HL-60 (cell line): ENCODE data around the gene XXYLT1.

Experiments used
- POLR2AphosphoS5 ChIP-seq: IDR thresholded peaks from 2 replicates; pipeline ENCODE4 v1.6.1; 2012; ENCODE audit warnings: low read depth
- TF ChIP-seq, protein P1 (sequence below): IDR thresholded peaks from one replicate; pipeline ENCODE4 v1.5.1; 2011; ENCODE audit warnings: low read length, control low read depth, inconsistent platforms; ENCODE audit not compliant: insufficient read depth

GRCh38 chr3:195035345-195036202 is 235.4 kb downstream of the XXYLT1 start:
- TF ChIP-seq, protein P1, sequence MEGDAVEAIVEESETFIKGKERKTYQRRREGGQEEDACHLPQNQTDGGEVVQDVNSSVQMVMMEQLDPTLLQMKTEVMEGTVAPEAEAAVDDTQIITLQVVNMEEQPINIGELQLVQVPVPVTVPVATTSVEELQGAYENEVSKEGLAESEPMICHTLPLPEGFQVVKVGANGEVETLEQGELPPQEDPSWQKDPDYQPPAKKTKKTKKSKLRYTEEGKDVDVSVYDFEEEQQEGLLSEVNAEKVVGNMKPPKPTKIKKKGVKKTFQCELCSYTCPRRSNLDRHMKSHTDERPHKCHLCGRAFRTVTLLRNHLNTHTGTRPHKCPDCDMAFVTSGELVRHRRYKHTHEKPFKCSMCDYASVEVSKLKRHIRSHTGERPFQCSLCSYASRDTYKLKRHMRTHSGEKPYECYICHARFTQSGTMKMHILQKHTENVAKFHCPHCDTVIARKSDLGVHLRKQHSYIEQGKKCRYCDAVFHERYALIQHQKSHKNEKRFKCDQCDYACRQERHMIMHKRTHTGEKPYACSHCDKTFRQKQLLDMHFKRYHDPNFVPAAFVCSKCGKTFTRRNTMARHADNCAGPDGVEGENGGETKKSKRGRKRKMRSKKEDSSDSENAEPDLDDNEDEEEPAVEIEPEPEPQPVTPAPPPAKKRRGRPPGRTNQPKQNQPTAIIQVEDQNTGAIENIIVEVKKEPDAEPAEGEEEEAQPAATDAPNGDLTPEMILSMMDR, result no peak
- TF ChIP-seq POLR2AphosphoS5, result no peak
